Caco-2 (cell line): Measurements from ENCODE around the gene EML4. TPM values are rescaled to one million over a fixed set of nuclear protein-coding genes. Genes with fewer than 3 reads are reported as not detected.

Experiments used
- BruUV-seq: library from RNA; stranded (reverse); fragments of 400-500 nt; replicated peaks from 2 replicates; lab custom pipeline; 2021; lab: Mats Ljungman, UMichigan
- CTCF ChIA-PET: fragments of 300-600 bp; sonication (Branson Sonifier 250); formaldehyde crosslinking; loops from one replicate; lab custom pipeline; 2022; ENCODE audit warnings: antibody characterized with exemption; lab: Charles Lee
- POLR2A ChIA-PET: fragments of 300-600 bp; sonication (Branson Sonifier 250); formaldehyde crosslinking; loops from one replicate; lab custom pipeline; 2022; ENCODE audit warnings: antibody characterized with exemption; lab: Charles Lee
- DNase-seq, 2 experiments: peaks; one replicate each; pipeline versions ENCODE4 v3.0.0 to v3.0.0-alpha.2; 2020 to 2022
- H3K27me3 ChIP-seq: replicated peaks from 2 replicates; pipeline ENCODE4 v1.6.0; 2011; ENCODE audit warnings: low read length; ENCODE audit not compliant: control insufficient read depth, insufficient read depth
- H3K36me3 ChIP-seq: 2 replicates; pipeline ENCODE4 v1.5.1; 2011; ENCODE audit warnings: low read length; ENCODE audit not compliant: control insufficient read depth, insufficient read depth
- H3K4me1 ChIP-seq: fragments of 250-450 bp; sonication (Bioruptor Pico); 2 replicates; pipeline ENCODE4 v1.5.1; 2020; ENCODE audit warnings: mild to moderate bottlenecking
- H3K4me3 ChIP-seq: 2 replicates; pipeline ENCODE4 v1.5.1; 2011; ENCODE audit warnings: low read depth, mild to moderate bottlenecking, control low read depth, low read length
- H3K9me3 ChIP-seq: fragments of 250-450 bp; sonication (Bioruptor Pico); 2 replicates; pipeline ENCODE4 v1.5.1; 2020; ENCODE audit warnings: mild to moderate bottlenecking, moderate library complexity
- H3K27ac Mint-ChIP-seq: one replicate; pipeline ENCODE4 v1.8.0; 2022; ENCODE audit warnings: mixed read lengths; ENCODE audit not compliant: unreplicated experiment
- H3K27me3 Mint-ChIP-seq: one replicate; pipeline ENCODE4 v1.8.0; 2022; ENCODE audit warnings: mixed read lengths; ENCODE audit not compliant: insufficient read depth, unreplicated experiment
- H3K36me3 Mint-ChIP-seq: one replicate; pipeline ENCODE4 v1.8.0; 2022; ENCODE audit warnings: mild to moderate bottlenecking, mixed read lengths; ENCODE audit not compliant: insufficient read depth, unreplicated experiment
- H3K4me1 Mint-ChIP-seq: one replicate; pipeline ENCODE4 v1.8.0; 2022; ENCODE audit warnings: low read depth, mixed read lengths; ENCODE audit not compliant: unreplicated experiment
- H3K4me3 Mint-ChIP-seq: one replicate; pipeline ENCODE4 v1.8.0; 2022; ENCODE audit warnings: mild to moderate bottlenecking, moderate library complexity, mixed read lengths; ENCODE audit not compliant: unreplicated experiment
- H3K9me3 Mint-ChIP-seq: one replicate; pipeline ENCODE4 v1.8.0; 2022; ENCODE audit warnings: mixed read lengths; ENCODE audit not compliant: unreplicated experiment
- intact Hi-C: fragments of 100-400 bp; cut with micrococcal nuclease; formaldehyde crosslinking; loops from one replicate; pipeline ENCODE4 v1.10.0; 2022; ENCODE audit not compliant: unreplicated experiment
- total RNA-seq: library from RNA; stranded (reverse); gene quantifications from 2 replicates; pipeline ENCODE4 v1.2.3, GENCODE V29; 2022
- TF ChIP-seq, protein P1 (sequence below), 2 experiments: fragments of 200-600 bp in 1 of 2; IDR thresholded peaks; 1 replicate in 1 of 2; 2 replicates in 1 of 2; pipeline versions ENCODE4 v1.5.1 to v1.8.0; 2011 to 2022; ENCODE audit warnings: antibody characterized with exemption in 1 of 2, control low read depth in 1 of 2, inconsistent platforms in 1 of 2, low read depth in 1 of 2, low read length in 1 of 2, mild to moderate bottlenecking in 1 of 2, moderate library complexity in 1 of 2; ENCODE audit not compliant: insufficient read depth in 1 of 2, severe bottlenecking in 1 of 2, unreplicated experiment in 1 of 2

Gene EML4
- total RNA-seq, 1 experiment from 2014 or later = 125 TPM

DNA sequence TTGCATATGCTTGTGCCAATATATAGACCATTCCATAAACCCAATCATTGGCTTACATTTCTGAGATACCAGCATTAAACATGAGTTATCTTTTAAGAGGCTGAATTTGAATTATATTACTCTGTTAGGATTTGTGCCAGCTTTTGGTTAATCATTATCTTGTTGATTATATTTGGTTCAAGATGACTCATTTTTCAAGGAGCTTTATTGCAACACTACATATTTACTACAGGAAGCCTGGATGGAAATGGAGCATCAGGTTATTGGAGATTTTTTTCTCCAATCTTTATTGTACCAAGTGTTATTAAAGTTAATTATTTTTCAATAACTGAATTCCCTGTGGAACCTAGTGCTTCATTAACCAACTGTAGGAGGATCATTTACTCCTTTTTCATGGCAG, 26.4 kb downstream of the EML4 start:
- Mint-ChIP-seq H3K27ac (no peak overlapping the region), H3K27me3 (no peaks in the 10 kb centered on the region), H3K4me1 (peaks cover 64% of the 10 kb centered on the region), H3K36me3 (peaks cover 29% of the 10 kb centered on the region), H3K9me3 (peaks cover 18% of the 10 kb centered on the region), H3K4me3 (no peak overlapping the region)
- peak in 1 of 2 experiments; percentile 24 for DNase-seq
- H3K4me1 ChIP-seq = peaks cover 62% of the 10 kb centered on the region
- intact Hi-C loops = loop anchor here (5.0 kb wide), 1 partner anchor 132 kb away; no protein-coding TSS in a partner anchor
- BruUV-seq = no TSS peak
- CTCF ChIA-PET = interaction anchor here (0.6 to 1.9 kb wide), 5 partner anchors 12 to 104 kb away, joined by 3 to 8 read pairs (median 7); no protein-coding TSS in a partner anchor
- POLR2A ChIA-PET = interaction anchor here (0.6 kb wide), 1 partner anchor 54 kb away, joined by 3 read pairs; no protein-coding TSS in a partner anchor
- H3K27me3 ChIP-seq = no peaks in the 10 kb centered on the region
- H3K9me3 ChIP-seq = no peaks in the 10 kb centered on the region
- no peak overlapping the region for H3K4me3 ChIP-seq
- TF ChIP-seq, protein P1, sequence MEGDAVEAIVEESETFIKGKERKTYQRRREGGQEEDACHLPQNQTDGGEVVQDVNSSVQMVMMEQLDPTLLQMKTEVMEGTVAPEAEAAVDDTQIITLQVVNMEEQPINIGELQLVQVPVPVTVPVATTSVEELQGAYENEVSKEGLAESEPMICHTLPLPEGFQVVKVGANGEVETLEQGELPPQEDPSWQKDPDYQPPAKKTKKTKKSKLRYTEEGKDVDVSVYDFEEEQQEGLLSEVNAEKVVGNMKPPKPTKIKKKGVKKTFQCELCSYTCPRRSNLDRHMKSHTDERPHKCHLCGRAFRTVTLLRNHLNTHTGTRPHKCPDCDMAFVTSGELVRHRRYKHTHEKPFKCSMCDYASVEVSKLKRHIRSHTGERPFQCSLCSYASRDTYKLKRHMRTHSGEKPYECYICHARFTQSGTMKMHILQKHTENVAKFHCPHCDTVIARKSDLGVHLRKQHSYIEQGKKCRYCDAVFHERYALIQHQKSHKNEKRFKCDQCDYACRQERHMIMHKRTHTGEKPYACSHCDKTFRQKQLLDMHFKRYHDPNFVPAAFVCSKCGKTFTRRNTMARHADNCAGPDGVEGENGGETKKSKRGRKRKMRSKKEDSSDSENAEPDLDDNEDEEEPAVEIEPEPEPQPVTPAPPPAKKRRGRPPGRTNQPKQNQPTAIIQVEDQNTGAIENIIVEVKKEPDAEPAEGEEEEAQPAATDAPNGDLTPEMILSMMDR (IDR thresholded peaks at IDR 0.05; ENCODE audit: insufficient read depth in 1 of 2, low read depth in 1 of 2, low read length in 1 of 2, severe bottlenecking in 1 of 2, unreplicated experiment in 1 of 2) = no peak
- peaks cover 4% of the 10 kb centered on the region; the same call in 1 of the 2 replicates for H3K36me3 ChIP-seq

DNA sequence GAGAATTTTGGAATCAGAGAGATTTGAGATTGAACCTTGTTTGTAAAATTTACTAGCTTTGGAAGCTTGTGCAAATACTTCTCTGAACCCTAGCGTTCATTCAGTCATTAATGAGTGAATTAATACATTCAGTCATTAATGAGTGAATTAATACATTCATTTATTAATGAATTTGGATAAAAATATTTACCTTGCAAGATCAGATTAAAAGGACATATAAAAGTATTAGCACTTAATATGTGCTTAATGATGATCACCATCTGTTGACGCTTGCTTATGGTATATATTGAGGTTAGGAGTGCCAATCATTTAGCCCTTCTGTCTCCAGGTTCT, 26.9 kb downstream of the EML4 start:
- intact Hi-C loops = loop anchor here (1.0 to 5.0 kb wide), 8 partner anchors 19 to 327 kb away; partner anchors contain the start of gene EML4
- peaks cover 62% of the 10 kb centered on the region for H3K4me1 Mint-ChIP-seq
- TF ChIP-seq, protein P1 (IDR thresholded peaks at IDR 0.05; ENCODE audit: insufficient read depth in 1 of 2, low read depth in 1 of 2, low read length in 1 of 2, severe bottlenecking in 1 of 2, unreplicated experiment in 1 of 2) = no peak
- peaks cover 4% of the 10 kb centered on the region; the same call in 1 of the 2 replicates for H3K36me3 ChIP-seq
- H3K4me3 Mint-ChIP-seq = peak overlapping the region; percentile 7
- DNase-seq = no peak
- no peaks in the 10 kb centered on the region for H3K27me3 ChIP-seq
- H3K27me3 Mint-ChIP-seq = no peaks in the 10 kb centered on the region
- no TSS peak for BruUV-seq
- H3K27ac Mint-ChIP-seq = peak overlapping the region; percentile 10
- H3K9me3 ChIP-seq = no peaks in the 10 kb centered on the region
- H3K4me1 ChIP-seq = peaks cover 57% of the 10 kb centered on the region
- CTCF ChIA-PET = interaction anchor here (0.8 to 1.9 kb wide), 5 partner anchors 13 to 104 kb away, joined by 3 to 8 read pairs (median 7); no protein-coding TSS in a partner anchor
- H3K36me3 Mint-ChIP-seq = peaks cover 29% of the 10 kb centered on the region
- POLR2A ChIA-PET = no interaction called here
- H3K9me3 Mint-ChIP-seq = peaks cover 18% of the 10 kb centered on the region
- H3K4me3 ChIP-seq = no peak overlapping the region

DNA sequence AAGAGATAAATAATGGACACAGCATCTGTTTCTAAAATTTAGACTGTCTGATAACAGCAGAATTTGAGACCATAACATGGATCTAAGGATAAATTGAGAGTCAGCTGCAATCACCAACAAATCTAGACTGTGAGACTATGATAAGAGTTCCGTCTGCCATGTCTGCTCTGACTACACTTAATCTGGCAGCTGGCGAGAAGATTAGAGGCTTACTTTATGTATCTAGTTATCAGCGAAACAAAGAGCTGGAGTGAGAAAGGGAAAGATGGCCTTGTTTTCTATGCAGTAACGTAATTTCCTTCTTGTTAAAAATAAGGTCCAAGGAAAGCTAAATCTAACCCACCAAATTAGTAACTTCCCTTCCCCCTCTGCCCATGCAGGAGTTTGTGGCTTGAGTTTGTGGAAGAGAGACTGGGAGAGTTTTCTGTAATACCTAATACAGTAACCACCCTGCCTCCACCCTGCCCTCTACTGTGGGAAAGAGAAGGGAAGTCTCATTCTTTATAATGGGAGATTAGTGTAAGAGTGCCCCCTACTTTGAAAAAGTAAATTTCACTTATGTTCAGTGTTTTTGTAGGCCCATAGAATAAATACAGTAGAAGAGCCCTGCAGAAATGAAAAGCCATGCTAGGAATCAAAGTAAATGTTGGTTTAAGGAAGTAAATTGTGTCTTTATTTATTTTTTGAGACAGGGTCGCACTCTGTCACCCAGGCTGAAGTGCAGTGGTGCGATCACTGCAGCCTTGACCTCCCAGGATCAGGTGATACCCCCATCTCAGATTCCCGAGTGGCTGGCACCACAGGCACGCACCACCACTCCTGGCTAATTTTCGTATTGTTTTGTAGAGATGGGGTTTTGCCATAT, 27.5 kb downstream of the EML4 start:
- Mint-ChIP-seq H3K4me3 (peak overlapping the region; percentile 7), H3K36me3 (peaks cover 23% of the 10 kb centered on the region), H3K27me3 (no peaks in the 10 kb centered on the region), H3K9me3 (peaks cover 18% of the 10 kb centered on the region), H3K4me1 (peaks cover 56% of the 10 kb centered on the region), H3K27ac (peak overlapping the region; percentile 10)
- H3K36me3 ChIP-seq = peaks cover 4% of the 10 kb centered on the region; the same call in 1 of the 2 replicates
- ChIA-PET POLR2A (interaction anchor here (0.6 kb wide), 1 partner anchor 94 kb away, joined by 7 read pairs; no protein-coding TSS in a partner anchor), CTCF (interaction anchor here (0.7 to 1.9 kb wide), 5 partner anchors 24 to 105 kb away, joined by 3 to 8 read pairs (median 7); no protein-coding TSS in a partner anchor)
- H3K27me3 ChIP-seq = no peaks in the 10 kb centered on the region
- DNase-seq = peak; percentile 68 to 77
- TF ChIP-seq, protein P1 (IDR thresholded peaks at IDR 0.05; ENCODE audit: insufficient read depth in 1 of 2, low read depth in 1 of 2, low read length in 1 of 2, severe bottlenecking in 1 of 2, unreplicated experiment in 1 of 2) = peak; percentile 65 to 85
- no peaks in the 10 kb centered on the region for H3K9me3 ChIP-seq
- H3K4me1 ChIP-seq = peaks cover 51% of the 10 kb centered on the region
- intact Hi-C loops = loop anchor here (1.0 to 5.0 kb wide), 8 partner anchors 18 to 328 kb away; partner anchors contain the start of gene EML4
- BruUV-seq = no TSS peak
- H3K4me3 ChIP-seq = no peak overlapping the region
